Measurements from ENCODE around the gene TRIM47.
"Not testable (repeated sequence)": the region's sequence is repeated elsewhere in the genome, so short reads cannot be mapped to it uniquely, and the experiment has no call there.

TRIM47 gene

GRCh38 chr17:75896415-75897159 lies 18.2 kb upstream of the TRIM47 start, which contains the start of gene TRIM65:
TSS of gene TRIM65 (minus strand) at chr17:75896951. CDS start at chr17:75896937, 14 bp downstream.
- peak; percentile 92 for DNase-seq (ENCODE audit: insufficient read length)
- TF ChIP-seq TAF1 (IDR thresholded peaks at IDR 0.05; ENCODE audit: borderline replicate concordance, low read depth, low read length) (peak; percentile 33; the same call in 1 of the 2 replicates), POLR2A (IDR thresholded peaks at IDR 0.05; ENCODE audit: low read depth, low read length) (peak; percentile 84), POLR2AphosphoS5 (IDR thresholded peaks at IDR 0.05; ENCODE audit: low read depth, low read length) (peak; percentile 70)
- peak; percentile 93 for FAIRE-seq

DNA sequence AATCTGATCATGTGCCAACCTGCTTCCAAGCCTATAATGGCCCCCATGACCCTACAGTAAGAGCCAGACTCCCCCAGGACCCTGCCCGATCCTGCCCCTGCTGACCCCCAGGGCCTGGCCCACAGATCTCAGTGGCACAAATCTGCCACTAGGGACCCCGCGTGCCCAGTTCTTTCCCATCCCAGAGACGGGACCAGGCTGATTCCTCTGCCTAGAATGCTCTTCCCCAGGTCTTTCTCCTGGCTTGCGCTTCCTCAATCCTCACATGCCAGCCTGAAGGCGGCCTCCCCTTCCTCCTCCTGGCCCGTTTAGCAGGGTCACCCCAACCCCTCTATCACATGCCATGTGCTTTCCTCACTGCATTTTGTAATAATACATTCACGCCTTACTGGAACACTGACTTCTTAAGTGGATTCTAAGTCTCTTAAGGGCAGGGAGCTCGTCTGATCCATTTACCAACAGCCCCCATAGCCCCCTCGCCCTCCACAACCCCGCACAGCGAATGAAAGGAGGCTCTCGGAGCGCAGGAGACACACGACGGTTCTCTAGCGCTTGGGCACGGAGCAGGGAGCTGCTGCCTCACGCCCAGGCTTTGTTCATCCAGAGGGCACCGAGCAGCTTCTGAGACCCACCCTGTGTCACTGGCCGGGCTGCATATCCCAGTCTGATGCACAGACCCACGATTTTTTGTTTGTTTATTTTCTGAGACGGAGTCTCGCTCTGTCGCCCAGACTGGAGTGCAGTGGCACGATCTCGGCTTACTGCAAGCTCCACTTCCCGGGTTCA lies 17.2 kb upstream of the TRIM47 start:
- peak; percentile 71 for FAIRE-seq
- TF ChIP-seq TAF1 (IDR thresholded peaks at IDR 0.05; ENCODE audit: borderline replicate concordance, low read depth, low read length), result no peak
- no peak for TF ChIP-seq POLR2AphosphoS5 (IDR thresholded peaks at IDR 0.05; ENCODE audit: low read depth, low read length)
- no peak for TF ChIP-seq POLR2A (IDR thresholded peaks at IDR 0.05; ENCODE audit: low read depth, low read length)
- no peak for DNase-seq (ENCODE audit: insufficient read length)

DNA sequence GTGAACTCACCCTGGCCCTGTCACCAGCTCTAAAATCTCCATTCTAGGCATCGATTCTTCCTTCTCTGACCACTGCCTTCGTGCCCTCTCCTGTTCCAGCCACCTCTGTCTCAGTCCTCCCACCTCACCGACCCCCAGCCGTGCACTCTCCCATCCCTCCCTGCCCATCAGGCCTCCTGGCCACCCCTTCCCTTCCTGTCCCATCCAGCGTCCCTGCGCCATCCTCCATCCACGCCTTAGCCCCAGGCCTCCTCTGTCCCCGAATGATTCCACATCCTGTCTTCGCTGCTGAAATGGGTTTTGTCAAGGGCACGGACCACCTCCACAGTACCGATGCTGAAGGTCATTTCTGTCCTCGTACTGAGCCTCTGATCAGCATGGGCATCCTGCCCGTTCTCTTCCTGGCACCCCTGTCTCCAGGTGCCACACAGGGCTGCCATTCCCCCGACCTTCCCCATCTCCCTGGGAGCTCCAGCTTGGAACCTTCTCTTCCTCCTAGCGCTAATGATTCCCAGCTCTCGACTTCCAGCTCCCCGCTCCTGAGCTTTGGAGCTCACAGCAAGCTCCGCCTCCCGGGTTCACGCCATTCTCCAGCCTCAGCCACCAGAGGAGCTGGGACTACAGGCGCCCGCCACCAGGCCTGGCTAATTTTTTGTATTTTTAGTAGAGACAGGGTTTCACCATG lies 15.8 kb upstream of the TRIM47 start:
- TF ChIP-seq POLR2A (IDR thresholded peaks at IDR 0.05; ENCODE audit: low read depth, low read length) (no peak), TAF1 (IDR thresholded peaks at IDR 0.05; ENCODE audit: borderline replicate concordance, low read depth, low read length) (no peak), POLR2AphosphoS5 (IDR thresholded peaks at IDR 0.05; ENCODE audit: low read depth, low read length) (no peak; the same call in 1 of the 2 replicates)
- FAIRE-seq (no peak), DNase-seq (ENCODE audit: insufficient read length) (no peak)

- no peak for DNase-seq (ENCODE audit: insufficient read length)
- TF ChIP-seq TAF1 (IDR thresholded peaks at IDR 0.05; ENCODE audit: borderline replicate concordance, low read depth, low read length), result no peak
- TF ChIP-seq POLR2A (IDR thresholded peaks at IDR 0.05; ENCODE audit: low read depth, low read length), result no peak; the same call in 1 of the 2 replicates
- TF ChIP-seq POLR2AphosphoS5 (IDR thresholded peaks at IDR 0.05; ENCODE audit: low read depth, low read length), result no peak
- FAIRE-seq, result no peak
Measured at GRCh38 chr17:75893305-75894048, 15.1 kb upstream of the TRIM47 start.

DNA sequence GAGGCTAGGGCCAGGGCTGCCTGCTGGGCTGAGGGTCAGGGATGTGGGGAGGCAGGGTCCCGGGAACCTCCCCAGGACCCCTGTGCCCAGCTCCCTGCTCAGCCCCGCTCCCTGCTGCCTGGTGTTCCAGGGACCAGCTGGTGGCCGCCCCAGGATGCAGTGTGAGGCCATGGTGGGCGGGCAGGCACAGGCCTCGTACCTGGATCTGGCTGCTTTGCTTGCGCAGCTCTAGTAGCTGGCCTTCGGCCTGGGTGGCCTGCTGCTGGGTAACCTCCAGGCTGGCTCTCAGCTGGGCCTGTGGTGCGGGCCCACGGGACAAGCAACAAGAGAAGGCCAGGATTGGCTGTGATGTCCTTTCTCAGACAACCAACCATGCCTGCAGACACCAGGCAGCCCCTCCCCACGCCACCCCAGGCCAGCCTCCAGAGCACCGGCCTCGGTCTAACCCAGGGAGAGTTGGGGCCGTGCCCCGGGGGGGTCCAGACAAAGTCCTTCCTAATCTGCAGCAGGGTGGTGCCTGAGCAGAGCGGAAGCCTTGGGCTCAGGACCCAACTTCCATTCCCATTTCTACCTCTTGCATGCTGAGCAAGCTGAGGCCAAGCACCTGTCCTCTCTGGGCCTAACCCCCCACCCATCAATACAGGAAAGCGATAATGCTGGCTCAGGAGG lies 14.3 kb upstream of the TRIM47 start:
- TF ChIP-seq POLR2A (IDR thresholded peaks at IDR 0.05; ENCODE audit: low read depth, low read length) (no peak), TAF1 (IDR thresholded peaks at IDR 0.05; ENCODE audit: borderline replicate concordance, low read depth, low read length) (no peak), POLR2AphosphoS5 (IDR thresholded peaks at IDR 0.05; ENCODE audit: low read depth, low read length) (no peak)
- FAIRE-seq (no peak), DNase-seq (ENCODE audit: insufficient read length) (no peak)

DNA sequence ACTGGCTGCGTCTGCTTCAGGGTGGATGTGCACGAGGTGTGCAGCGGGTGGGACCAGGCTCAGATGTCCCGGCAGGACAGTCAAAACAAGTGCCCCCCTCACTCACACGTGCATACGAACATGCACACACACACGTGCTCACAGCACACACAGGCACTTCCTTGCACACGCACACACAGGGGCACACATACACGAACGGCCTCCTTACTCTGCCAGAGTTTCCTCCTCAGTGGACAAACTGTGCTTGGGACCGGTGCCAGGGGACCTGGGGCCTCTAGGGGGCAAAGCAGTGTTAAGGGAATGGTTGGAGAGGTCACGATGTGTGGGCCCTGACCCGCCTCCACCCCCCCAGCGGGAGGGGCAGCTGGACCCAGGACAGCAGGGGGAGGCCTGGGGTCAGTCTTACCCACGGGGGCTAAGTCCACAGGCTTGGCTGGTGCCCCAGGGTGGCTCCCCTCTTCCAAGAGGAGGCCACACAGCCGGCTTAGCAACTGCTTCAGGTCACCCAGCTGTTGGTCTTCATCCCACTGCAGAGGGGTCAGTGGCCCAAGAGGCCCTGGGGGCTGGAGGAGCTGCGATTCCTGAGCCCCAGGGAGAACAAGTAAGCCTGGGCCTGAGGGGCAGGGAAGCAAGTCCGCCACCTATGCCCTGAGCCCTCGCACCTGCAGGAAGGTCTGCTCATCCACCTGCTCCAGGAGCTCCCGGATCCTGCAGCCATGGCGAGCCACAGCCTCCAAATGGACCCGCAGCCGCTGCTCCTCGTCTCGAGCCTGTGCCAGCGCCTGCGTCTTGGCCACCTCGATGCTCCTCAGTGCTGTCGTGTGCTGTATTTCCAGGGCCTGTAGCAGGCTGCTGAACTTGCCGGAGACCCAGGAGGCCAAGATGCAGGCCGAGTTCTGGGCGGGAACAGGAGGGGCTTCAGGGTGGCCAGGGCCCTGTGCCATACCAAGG lies 13.5 kb upstream of the TRIM47 start:
- FAIRE-seq, result no peak
- no peak for DNase-seq (ENCODE audit: insufficient read length)
- TF ChIP-seq TAF1 (IDR thresholded peaks at IDR 0.05; ENCODE audit: borderline replicate concordance, low read depth, low read length), result no peak
- no peak for TF ChIP-seq POLR2A (IDR thresholded peaks at IDR 0.05; ENCODE audit: low read depth, low read length)
- no peak for TF ChIP-seq POLR2AphosphoS5 (IDR thresholded peaks at IDR 0.05; ENCODE audit: low read depth, low read length)

- FAIRE-seq (no peak), DNase-seq (ENCODE audit: insufficient read length) (no peak)
- no peak for TF ChIP-seq TAF1 (IDR thresholded peaks at IDR 0.05; ENCODE audit: borderline replicate concordance, low read depth, low read length)
- TF ChIP-seq POLR2A (IDR thresholded peaks at IDR 0.05; ENCODE audit: low read depth, low read length), result no peak
- TF ChIP-seq POLR2AphosphoS5 (IDR thresholded peaks at IDR 0.05; ENCODE audit: low read depth, low read length), result no peak
Measured at GRCh38 chr17:75891022-75891604, 12.7 kb upstream of the TRIM47 start.

GRCh38 chr17:75889454-75889853 lies 11.1 kb upstream of the TRIM47 start:
- no peak for TF ChIP-seq POLR2A (IDR thresholded peaks at IDR 0.05; ENCODE audit: low read depth, low read length)
- no peak for TF ChIP-seq TAF1 (IDR thresholded peaks at IDR 0.05; ENCODE audit: borderline replicate concordance, low read depth, low read length)
- TF ChIP-seq POLR2AphosphoS5 (IDR thresholded peaks at IDR 0.05; ENCODE audit: low read depth, low read length), result no peak
- DNase-seq (ENCODE audit: insufficient read length) (no peak), FAIRE-seq (no peak)

DNA sequence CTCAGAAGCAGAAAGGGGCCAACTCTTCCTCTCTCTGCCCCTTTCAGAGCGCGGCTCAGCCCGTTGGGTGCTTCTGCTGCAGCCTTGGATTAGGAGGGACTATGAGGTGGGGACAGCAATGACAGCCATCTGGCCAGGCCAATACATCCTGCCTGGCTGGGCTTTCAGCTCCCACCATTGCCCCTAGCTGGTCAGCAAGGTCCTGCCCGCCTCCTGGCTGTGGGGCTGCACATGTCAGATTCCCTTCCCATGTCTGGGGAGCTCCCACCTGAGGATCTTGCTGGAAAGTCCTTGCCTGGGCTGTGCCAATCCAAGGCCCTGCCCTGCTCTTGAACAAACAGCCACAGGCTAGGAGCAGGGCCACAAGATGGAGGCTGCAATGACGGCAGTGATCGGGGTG lies 10.1 kb upstream of the TRIM47 start:
- no peak for DNase-seq (ENCODE audit: insufficient read length)
- FAIRE-seq, result no peak
- TF ChIP-seq POLR2A (IDR thresholded peaks at IDR 0.05; ENCODE audit: low read depth, low read length), result no peak
- no peak for TF ChIP-seq POLR2AphosphoS5 (IDR thresholded peaks at IDR 0.05; ENCODE audit: low read depth, low read length)
- TF ChIP-seq TAF1 (IDR thresholded peaks at IDR 0.05; ENCODE audit: borderline replicate concordance, low read depth, low read length), result no peak

GRCh38 chr17:75885860-75886259 lies 7.5 kb upstream of the TRIM47 start:
- FAIRE-seq, result not testable (repeated sequence)

More at GRCh38 chr17:75885860-75886259, 7.5 kb upstream of the TRIM47 start:
- not testable (repeated sequence) for DNase-seq (ENCODE audit: insufficient read length)
